Mesodermal cell (in vitro differentiated cells): ENCODE data around the gene HSD17B14.

Experiments used
- H3K27ac ChIP-seq: 2 replicates; pipeline ENCODE4 v1.7.0; 2013; ENCODE audit warnings: mild to moderate bottlenecking, low read depth, low read length, moderate library complexity; ENCODE audit not compliant: severe bottlenecking
- H3K36me3 ChIP-seq: 2 replicates; pipeline ENCODE4 v1.7.1; 2013; ENCODE audit warnings: mild to moderate bottlenecking, low read length, moderate library complexity; ENCODE audit not compliant: control insufficient read depth, insufficient read depth
- H3K4me1 ChIP-seq: one replicate; pipeline ENCODE4 v1.7.1; 2013; ENCODE audit warnings: mild to moderate bottlenecking, low read length; ENCODE audit not compliant: insufficient read depth, control insufficient read depth, poor library complexity, severe bottlenecking
- H3K4me3 ChIP-seq: 2 replicates; pipeline ENCODE4 v1.7.0; 2013; ENCODE audit warnings: low read length, control low read depth, mild to moderate bottlenecking; ENCODE audit not compliant: insufficient read depth, poor library complexity, severe bottlenecking; ENCODE audit errors: extremely low read depth
- H3K9me3 ChIP-seq: 2 replicates; pipeline ENCODE4 v1.7.1; 2013; ENCODE audit warnings: mild to moderate bottlenecking, low read length, moderate library complexity; ENCODE audit not compliant: control insufficient read depth
- WGBS, 2 experiments: methylation state at CpG; one replicate each; pipeline ENCODE4 v1.1.5; 2013; ENCODE audit warnings: missing lambda C conversion rate in 2 of 2; ENCODE audit not compliant: insufficient coverage in 2 of 2; 5-methylcytosine and 5-hydroxymethylcytosine counted together

HSD17B14 gene

GRCh38 chr19:48830088-48830487 is 6.2 kb downstream of the HSD17B14 start:
- H3K4me3 ChIP-seq: no peak overlapping the region
- no peaks in the 10 kb centered on the region for H3K4me1 ChIP-seq
- peaks cover 12% of the 10 kb centered on the region for H3K36me3 ChIP-seq
- 98% methylated on average over 8 to 9 of the region's 9 CpGs for WGBS, 2 experiments
- no peaks in the 10 kb centered on the region for H3K9me3 ChIP-seq
- no peak overlapping the region for H3K27ac ChIP-seq

- Histone ChIP-seq H3K4me3 (no peak overlapping the region), H3K4me1 (no peaks in the 10 kb centered on the region), H3K27ac (no peak overlapping the region), H3K36me3 (peaks cover 14% of the 10 kb centered on the region), H3K9me3 (no peaks in the 10 kb centered on the region)
- 95% methylated on average over 7 to 8 of the region's 8 CpGs for WGBS, 2 experiments
Observed at GRCh38 chr19:48826606-48827020, 9.7 kb downstream of the HSD17B14 start.

GRCh38 chr19:48822514-48822913 is 13.8 kb downstream of the HSD17B14 start:
- H3K9me3 ChIP-seq: no peaks in the 10 kb centered on the region
- H3K4me3 ChIP-seq: no peak overlapping the region
- no peaks in the 10 kb centered on the region for H3K4me1 ChIP-seq
- H3K36me3 ChIP-seq: peaks cover 11% of the 10 kb centered on the region
- no peak overlapping the region for H3K27ac ChIP-seq
- 85 to 98% methylated on average over 2 of the region's 2 CpGs for WGBS, 2 experiments

GRCh38 chr19:48821633-48822032 is 14.7 kb downstream of the HSD17B14 start:
- no peaks in the 10 kb centered on the region for H3K4me1 ChIP-seq
- WGBS, 2 experiments: 75 to 80% methylated on average over 5 of the region's 5 CpGs

GRCh38 chr19:48819366-48819816 is 16.9 kb downstream of the HSD17B14 start:
- H3K27ac ChIP-seq: no peak overlapping the region
- H3K36me3 ChIP-seq: peaks cover 11% of the 10 kb centered on the region
- 89 to 91% methylated on average over 4 of the region's 4 CpGs for WGBS, 2 experiments
- no peaks in the 10 kb centered on the region for H3K4me1 ChIP-seq
- H3K9me3 ChIP-seq: no peaks in the 10 kb centered on the region
- no peak overlapping the region for H3K4me3 ChIP-seq

More at GRCh38 chr19:48821633-48822032, 14.7 kb downstream of the HSD17B14 start:
- Histone ChIP-seq H3K27ac (no peak overlapping the region), H3K9me3 (no peaks in the 10 kb centered on the region), H3K4me3 (no peak overlapping the region), H3K36me3 (peaks cover 11% of the 10 kb centered on the region)

GRCh38 chr19:48818234-48818820 is 18.0 kb downstream of the HSD17B14 start:
- Histone ChIP-seq H3K27ac (no peak overlapping the region), H3K4me3 (no peak overlapping the region), H3K36me3 (peaks cover 11% of the 10 kb centered on the region), H3K9me3 (no peaks in the 10 kb centered on the region), H3K4me1 (no peaks in the 10 kb centered on the region)
- 85 to 94% methylated on average over 8 of the region's 9 CpGs for WGBS, 2 experiments

GRCh38 chr19:48817585-48818124 is 18.6 kb downstream of the HSD17B14 start:
- Histone ChIP-seq H3K4me1 (no peaks in the 10 kb centered on the region), H3K36me3 (peaks cover 6% of the 10 kb centered on the region), H3K9me3 (no peaks in the 10 kb centered on the region), H3K27ac (no peak overlapping the region), H3K4me3 (no peak overlapping the region)
- 90% methylated on average over 1 to 5 of the region's 5 CpGs for WGBS, 2 experiments

- Histone ChIP-seq H3K36me3 (no peaks in the 10 kb centered on the region), H3K9me3 (no peaks in the 10 kb centered on the region), H3K4me1 (no peaks in the 10 kb centered on the region), H3K4me3 (no peak overlapping the region), H3K27ac (no peak overlapping the region)
- 82 to 93% methylated on average over 11 of the region's 14 CpGs for WGBS, 2 experiments
Observed at GRCh38 chr19:48815870-48816501, 20.3 kb downstream of the HSD17B14 start.

- 88 to 95% methylated on average over 5 to 6 of the region's 6 CpGs for WGBS, 2 experiments
- Histone ChIP-seq H3K36me3 (no peaks in the 10 kb centered on the region), H3K4me1 (peaks cover 4% of the 10 kb centered on the region), H3K27ac (no peak overlapping the region), H3K9me3 (no peaks in the 10 kb centered on the region), H3K4me3 (no peak overlapping the region)
Observed at GRCh38 chr19:48814895-48815294, 21.4 kb downstream of the HSD17B14 start.

GRCh38 chr19:48813123-48813913 is 23.0 kb downstream of the HSD17B14 start:
- no peaks in the 10 kb centered on the region for H3K36me3 ChIP-seq
- H3K9me3 ChIP-seq: no peaks in the 10 kb centered on the region
- no peak overlapping the region for H3K4me3 ChIP-seq
- peaks cover 5% of the 10 kb centered on the region for H3K4me1 ChIP-seq
- no peak overlapping the region for H3K27ac ChIP-seq
- 91 to 95% methylated on average over 6 to 17 of the region's 21 CpGs for WGBS, 2 experiments
